GM12878 (cell line): ENCODE results near the gene RAD51B. TPM values are rescaled to one million over a fixed set of nuclear protein-coding genes. Genes with fewer than 3 reads are reported as not detected.
"Not testable (repeated sequence)": the region's sequence is repeated elsewhere in the genome, so short reads cannot be mapped to it uniquely, and the experiment has no call there.

Experiments
- ATAC-seq: fragments of 200-7000 bp; cut with Tn5 transposase; 3 replicates; pipeline ENCODE4 v1.9.1; 2020; ENCODE audit warnings: mild to moderate bottlenecking, moderate library complexity
- BruUV-seq: library from RNA; stranded (reverse); fragments of 400-500 nt; replicated peaks from 2 replicates; lab custom pipeline; 2021; lab: Mats Ljungman, UMichigan
- CTCF ChIA-PET: fragments of 300-600 bp; sonication (Branson Sonifier 250); formaldehyde crosslinking; extraction: SDS; loops from one replicate; lab custom pipeline; 2021; ENCODE audit warnings: inconsistent platforms; lab: Yijun Ruan, JAX
- POLR2A ChIA-PET: fragments of 350-600 bp; formaldehyde crosslinking; extraction: SDS; loops from one replicate; lab custom pipeline; 2021; ENCODE audit warnings: inconsistent platforms; lab: Charles Lee
- RAD21 ChIA-PET: fragments of 300-600 bp; sonication (Branson Sonifier 250); formaldehyde crosslinking; loops from one replicate; lab custom pipeline; 2023; ENCODE audit warnings: antibody characterized with exemption; ENCODE audit not compliant: unreplicated experiment; lab: Charles Lee
- SMC1A ChIA-PET: fragments of 300-600 bp; sonication (Branson Sonifier 250); formaldehyde crosslinking; loops from one replicate; lab custom pipeline; 2023; ENCODE audit not compliant: unreplicated experiment, uncharacterized antibody; lab: Charles Lee
- DNase-seq: peaks from one replicate; pipeline ENCODE4 v3.0.0-alpha.2; 2011; ENCODE audit warnings: low read depth, low spot score
- FAIRE-seq: peaks from 3 replicates; lab custom pipeline; 2011; peaks lifted over from hg19 to GRCh38; lab: Jason Lieb, UNC
- H2AFZ ChIP-seq: 2 replicates; pipeline ENCODE4 v1.6.0; 2011; ENCODE audit warnings: low read depth, low read length, control low read depth; ENCODE audit not compliant: control insufficient read depth
- H3K27ac ChIP-seq: 2 replicates; pipeline ENCODE4 v1.5.1; 2011; ENCODE audit warnings: control low read depth; ENCODE audit not compliant: control insufficient read depth, insufficient read depth
- H3K27me3 ChIP-seq, 2 experiments: replicated peaks in 1 of 2; 2 replicates each; pipeline versions ENCODE4 v1.6.0 to v1.6.1; 2011; ENCODE audit warnings: low read length in 1 of 2; ENCODE audit not compliant: control insufficient read depth in 2 of 2, insufficient read depth in 2 of 2
- H3K36me3 ChIP-seq, 2 experiments: 2 replicates each; pipeline ENCODE4 v1.5.1; 2011; ENCODE audit warnings: low read length in 1 of 2; ENCODE audit not compliant: control insufficient read depth in 2 of 2, insufficient read depth in 2 of 2
- H3K4me1 ChIP-seq: 2 replicates; pipeline ENCODE4 v1.6.1; 2011; ENCODE audit warnings: mild to moderate bottlenecking, low read length, moderate library complexity, mixed read lengths; ENCODE audit not compliant: control insufficient read depth, insufficient read depth
- H3K4me2 ChIP-seq: 2 replicates; pipeline ENCODE4 v1.6.0; 2011; ENCODE audit warnings: control low read depth; ENCODE audit not compliant: control insufficient read depth, insufficient read depth
- H3K4me3 ChIP-seq: fragments of 200-600 bp; sonication (generic); 2 replicates; pipeline ENCODE4 v1.5.1; 2016
- H3K79me2 ChIP-seq: 2 replicates; pipeline ENCODE4 v1.6.0; 2011; ENCODE audit warnings: low read length; ENCODE audit not compliant: control insufficient read depth, insufficient read depth
- H3K9ac ChIP-seq: 2 replicates; pipeline ENCODE4 v1.8.0; 2011; ENCODE audit warnings: low read length, control low read depth, mixed read lengths; ENCODE audit not compliant: control insufficient read depth, insufficient read depth
- H3K9me3 ChIP-seq: replicated peaks from 3 replicates; pipeline ENCODE4 v1.5.1; 2011; ENCODE audit warnings: mild to moderate bottlenecking, low read length; ENCODE audit not compliant: control insufficient read depth, insufficient read depth
- H4K20me1 ChIP-seq: 2 replicates; pipeline ENCODE4 v1.6.0; 2011; ENCODE audit not compliant: control insufficient read depth, insufficient read depth
- WGBS: methylation state at CpG from one replicate; pipeline ENCODE4 v1.1.6; 2016; ENCODE audit warnings: low lambda C conversion rate; ENCODE audit not compliant: insufficient replicate concordance, insufficient coverage; ENCODE audit errors: missing lambda C conversion rate; 5-methylcytosine and 5-hydroxymethylcytosine counted together
- in situ Hi-C: fragments of 300-500 bp; cut with MboI; formaldehyde crosslinking; loops from 9 replicates; pipeline ENCODE4 v1.14.3; 2018; ENCODE audit warnings: mixed read lengths
- intact Hi-C: fragments of 100-400 bp; cut with micrococcal nuclease; formaldehyde crosslinking; loops from one replicate; pipeline ENCODE4 v1.14.2; 2022; ENCODE audit not compliant: unreplicated experiment
- polyA plus RNA-seq, 11 experiments: library from polyadenylated mRNA; depleted of rRNA in 4 of 11; unstranded in 6 of 11; stranded (reverse) in 5 of 11; fragments of >200 nt; fragmentation: Nextera tagmentation in 4 of 11; fragmentation: Illumina TruSeq in 1 of 11; extraction: Ambion mirVana in 4 of 11; extraction: Trizol in 1 of 11; gene quantifications; 1 replicate in 1 of 11; 2 replicates in 10 of 11; pipeline versions ENCODE4 v1.2.1 to v1.2.3, GENCODE V29; 2011 to 2016; ENCODE audit warnings: inconsistent platforms in 2 of 11, missing spikeins in 2 of 11, low read depth in 1 of 11
- total RNA-seq, 4 experiments: library from RNA; depleted of rRNA in 3 of 4; stranded (reverse); fragments of >200 nt in 3 of 4; fragmentation: Illumina TruSeq in 1 of 4; extraction: Trizol in 1 of 4; gene quantifications; 2 replicates each; pipeline versions ENCODE4 v1.2.1 to v1.2.3, GENCODE V29; 2013 to 2021

Gene RAD51B
- total and polyA plus RNA-seq, 10 of the 15 experiments (the other 5 are each of a cell fraction or from before 2014, with no cell fraction given) = 9.8 to 26.8 (median 21.3) TPM

DNA sequence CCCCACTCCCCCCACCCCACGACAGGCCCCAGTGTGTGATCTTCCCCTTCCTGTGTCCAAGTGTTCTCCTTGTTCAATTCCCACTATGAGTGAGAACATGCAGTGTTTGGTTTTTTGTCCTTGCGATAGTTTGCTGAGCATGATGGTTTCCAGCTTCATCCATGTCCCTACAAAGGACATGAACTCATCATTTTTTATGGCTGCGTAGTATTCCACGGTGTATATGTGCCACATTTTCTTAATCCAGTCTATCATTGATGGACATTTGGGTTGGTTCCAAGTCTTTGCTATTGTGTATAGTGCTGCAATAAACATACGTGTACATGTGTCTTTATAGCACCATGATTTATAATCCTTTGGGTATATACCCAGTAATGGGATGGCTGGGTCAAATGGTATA, 609.3 kb downstream of the RAD51B start:
- CTCF ChIA-PET, ATAC-seq, in situ Hi-C loops, H3K9ac ChIP-seq, H2AFZ ChIP-seq, H3K4me2 ChIP-seq, H3K79me2 ChIP-seq, POLR2A ChIA-PET, H3K4me1 ChIP-seq, H3K9me3 ChIP-seq, intact Hi-C loops, H3K27me3 ChIP-seq, BruUV-seq, H3K27ac ChIP-seq, H4K20me1 ChIP-seq, FAIRE-seq, DNase-seq, RAD21 ChIA-PET, H3K36me3 ChIP-seq, H3K4me3 ChIP-seq: not testable (repeated sequence)
- 96% methylated on average over 5 of the region's 5 CpGs for WGBS
- SMC1A ChIA-PET = interaction anchor here (1.8 kb wide), 1 partner anchor 12 kb away, joined by 5 read pairs; no protein-coding TSS in a partner anchor

DNA sequence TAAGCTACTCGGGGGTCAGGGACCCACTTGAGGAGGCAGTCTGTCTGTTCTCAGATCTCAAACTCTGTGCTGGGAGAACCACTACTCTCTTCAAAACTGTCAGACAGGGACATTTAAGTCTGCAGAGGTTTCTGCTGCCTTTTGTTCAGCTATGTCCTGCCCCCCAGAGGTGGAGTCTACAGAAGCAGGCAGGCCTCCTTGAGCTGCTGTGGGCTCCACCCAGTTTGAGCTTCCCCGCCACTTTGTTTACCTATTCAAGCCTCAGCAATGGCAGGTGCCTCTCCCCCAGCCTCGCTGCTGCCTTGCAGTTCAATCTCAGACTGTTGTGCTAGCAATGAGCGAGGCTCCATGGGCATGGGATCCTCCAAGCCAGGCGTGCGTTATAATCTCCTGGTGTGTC, 614.6 kb downstream of the RAD51B start:
- H3K36me3 ChIP-seq, H3K4me3 ChIP-seq, H3K4me2 ChIP-seq, POLR2A ChIA-PET, H3K79me2 ChIP-seq, H4K20me1 ChIP-seq, H3K9ac ChIP-seq, intact Hi-C loops, H3K4me1 ChIP-seq, H3K27me3 ChIP-seq, DNase-seq, BruUV-seq, in situ Hi-C loops, ATAC-seq, H3K9me3 ChIP-seq, H3K27ac ChIP-seq, FAIRE-seq, H2AFZ ChIP-seq: not testable (repeated sequence)
- ChIA-PET SMC1A (interaction anchor here (1.4 kb wide), 1 partner anchor 12 kb away, joined by 3 read pairs; no protein-coding TSS in a partner anchor), RAD21 (interaction anchor here (0.9 kb wide), 1 partner anchor 52 kb away, joined by 3 read pairs; no protein-coding TSS in a partner anchor), CTCF (interaction anchor here (1.4 to 2.1 kb wide), 2 partner anchors 14 to 26 kb away, joined by 4 to 8 read pairs; no protein-coding TSS in a partner anchor)
- WGBS = 74% methylated on average over 5 of the region's 6 CpGs

DNA sequence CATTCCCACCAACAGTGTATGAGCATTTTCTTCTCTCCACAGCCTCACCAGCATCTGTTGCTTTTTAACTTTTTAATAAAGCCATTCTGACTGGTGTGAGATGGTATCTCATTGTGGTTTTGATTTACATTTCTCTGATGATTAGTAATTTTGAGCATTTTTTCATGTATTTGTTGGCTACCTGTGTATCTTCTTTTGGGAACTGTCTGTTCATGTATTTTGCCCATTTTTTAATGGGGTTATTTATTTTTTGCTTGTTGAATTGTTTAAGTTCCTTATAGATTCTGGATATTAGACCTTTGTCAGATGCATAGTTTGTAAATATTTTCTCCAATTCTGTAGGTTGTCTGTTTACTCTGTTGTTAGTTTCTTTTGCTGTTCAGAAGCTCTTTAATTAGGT, 616.1 kb downstream of the RAD51B start:
- in situ Hi-C loops, H3K27me3 ChIP-seq, H3K27ac ChIP-seq, FAIRE-seq, intact Hi-C loops, H2AFZ ChIP-seq, BruUV-seq, H3K79me2 ChIP-seq, RAD21 ChIA-PET, H4K20me1 ChIP-seq, H3K4me2 ChIP-seq, H3K9me3 ChIP-seq, H3K4me3 ChIP-seq, H3K4me1 ChIP-seq, ATAC-seq, DNase-seq, H3K36me3 ChIP-seq, CTCF ChIA-PET, H3K9ac ChIP-seq, POLR2A ChIA-PET: not testable (repeated sequence)
- SMC1A ChIA-PET = interaction anchor here (1.1 kb wide), 1 partner anchor 121 kb away, joined by 3 read pairs; no protein-coding TSS in a partner anchor
